Activated CD8-positive, alpha-beta T cell treated with anti-CD3 and anti-CD28 coated beads for 36 hours (primary cell): ENCODE measurements around the gene FOXN3. TPM values are rescaled to one million over a fixed set of nuclear protein-coding genes. Genes with fewer than 3 reads are reported as not detected.
A peak's percentile ranks its signal among the peaks of the same experiment; 100 is the strongest.

Experiments
- ATAC-seq: fragments of 200-7000 bp; cut with Tn5 transposase; one replicate; pipeline ENCODE4 v1.10.0; 2021; ENCODE audit warnings: mild to moderate bottlenecking, moderate library complexity
- CTCF ChIA-PET: fragments of 350-600 bp; sonication (Branson Sonifier 250); formaldehyde crosslinking; loops from one replicate; lab custom pipeline; 2021; ENCODE audit warnings: antibody characterized with exemption; lab: Charles Lee
- POLR2A ChIA-PET: fragments of 350-600 bp; sonication (Branson Sonifier 250); formaldehyde crosslinking; loops from one replicate; lab custom pipeline; 2021; ENCODE audit warnings: antibody characterized with exemption; lab: Charles Lee
- DNase-seq: peaks from one replicate; pipeline ENCODE4 v3.0.0-alpha.2; 2020
- H3K27ac Mint-ChIP-seq: one replicate; pipeline ENCODE4 v1.8.0; 2021; ENCODE audit warnings: mild to moderate bottlenecking, mixed read lengths
- H3K27me3 Mint-ChIP-seq: one replicate; pipeline ENCODE4 v1.8.0; 2021; ENCODE audit warnings: mixed read lengths
- H3K36me3 Mint-ChIP-seq: one replicate; pipeline ENCODE4 v1.8.0; 2021; ENCODE audit warnings: low read depth, mixed read lengths
- H3K4me1 Mint-ChIP-seq: one replicate; pipeline ENCODE4 v1.8.0; 2021; ENCODE audit warnings: low read depth, mixed read lengths
- H3K4me3 Mint-ChIP-seq: one replicate; pipeline ENCODE4 v1.8.0; 2021; ENCODE audit warnings: mild to moderate bottlenecking, moderate library complexity, mixed read lengths
- H3K9me3 Mint-ChIP-seq: one replicate; pipeline ENCODE4 v1.8.0; 2021; ENCODE audit warnings: mixed read lengths
- CTCF ChIP-seq: fragments of 200-600 bp; IDR thresholded peaks from one replicate; pipeline ENCODE4 v1.8.0; 2022; ENCODE audit warnings: antibody characterized with exemption, mild to moderate bottlenecking
- intact Hi-C: fragments of 100-400 bp; cut with micrococcal nuclease; formaldehyde crosslinking; loops from one replicate; pipeline ENCODE4 v1.10.0; 2022
- total RNA-seq, 2 experiments: library from RNA; stranded (reverse); gene quantifications; one replicate each; pipeline ENCODE4 v1.2.3, GENCODE V29; 2021

FOXN3 gene
- total RNA-seq, 2 experiments from 2014 or later: 83.4 to 85.0 TPM

GRCh38 chr14:89231426-89232113 is 185.5 kb downstream of the FOXN3 start:
- ChIA-PET CTCF (interaction anchor here (2.0 kb wide), 1 partner anchor 54 kb away, joined by 6 read pairs; no protein-coding TSS in a partner anchor), POLR2A (no interaction called here)
- no peak overlapping the region for H3K27ac Mint-ChIP-seq
- H3K4me3 Mint-ChIP-seq: no peak overlapping the region
- no peaks in the 10 kb centered on the region for H3K27me3 Mint-ChIP-seq
- DNase-seq: no peak
- intact Hi-C loops: no loop called here
- peaks cover 56% of the 10 kb centered on the region for H3K4me1 Mint-ChIP-seq
- no peak for TF ChIP-seq CTCF
- ATAC-seq: no peak
- H3K36me3 Mint-ChIP-seq: peaks cover 28% of the 10 kb centered on the region
- peaks cover 2% of the 10 kb centered on the region for H3K9me3 Mint-ChIP-seq

GRCh38 chr14:89228921-89229639 is 188.0 kb downstream of the FOXN3 start:
- H3K27me3 Mint-ChIP-seq: no peaks in the 10 kb centered on the region
- peak overlapping the region; percentile 2 for H3K27ac Mint-ChIP-seq
- POLR2A ChIA-PET: no interaction called here
- H3K4me1 Mint-ChIP-seq: peaks cover 60% of the 10 kb centered on the region
- ATAC-seq (no peak), DNase-seq (no peak)
- intact Hi-C loops: no loop called here
- no peak overlapping the region for H3K4me3 Mint-ChIP-seq
- peaks cover 19% of the 10 kb centered on the region for H3K36me3 Mint-ChIP-seq
- CTCF ChIA-PET: no interaction called here
- H3K9me3 Mint-ChIP-seq: no peaks in the 10 kb centered on the region
- no peak for TF ChIP-seq CTCF

GRCh38 chr14:89227496-89227836 is 189.6 kb downstream of the FOXN3 start:
- Mint-ChIP-seq H3K4me3 (no peak overlapping the region), H3K9me3 (no peaks in the 10 kb centered on the region), H3K36me3 (peaks cover 17% of the 10 kb centered on the region), H3K4me1 (peaks cover 53% of the 10 kb centered on the region), H3K27ac (peak overlapping the region; percentile 92), H3K27me3 (no peaks in the 10 kb centered on the region)
- no peak for TF ChIP-seq CTCF
- DNase-seq: peak; percentile 37
- intact Hi-C loops: no loop called here
- ATAC-seq: peak; percentile 64
- ChIA-PET POLR2A (no interaction called here), CTCF (no interaction called here)

GRCh38 chr14:89226801-89227495 is 190.1 kb downstream of the FOXN3 start:
- ATAC-seq: no peak
- Mint-ChIP-seq H3K4me1 (peaks cover 57% of the 10 kb centered on the region), H3K27ac (peak overlapping the region; percentile 92), H3K27me3 (no peaks in the 10 kb centered on the region), H3K4me3 (no peak overlapping the region), H3K9me3 (no peaks in the 10 kb centered on the region), H3K36me3 (peaks cover 20% of the 10 kb centered on the region)
- CTCF ChIA-PET: no interaction called here
- no peak for TF ChIP-seq CTCF
- intact Hi-C loops: no loop called here
- POLR2A ChIA-PET: no interaction called here
- no peak for DNase-seq
